NCI-H2107 treated with DMSO at 0.1 percent for 48 hours (cell line): ENCODE measurements around the gene TNFRSF21.
"Not testable (repeated sequence)": the region's sequence is repeated elsewhere in the genome, so short reads cannot be mapped to it uniquely, and the experiment has no call there.

Source experiments
- DNase-seq: peaks from one replicate; lab custom pipeline; 2025; ENCODE audit not compliant: unreplicated experiment; lab: John Stamatoyannopoulos, UW

Gene TNFRSF21

DNA sequence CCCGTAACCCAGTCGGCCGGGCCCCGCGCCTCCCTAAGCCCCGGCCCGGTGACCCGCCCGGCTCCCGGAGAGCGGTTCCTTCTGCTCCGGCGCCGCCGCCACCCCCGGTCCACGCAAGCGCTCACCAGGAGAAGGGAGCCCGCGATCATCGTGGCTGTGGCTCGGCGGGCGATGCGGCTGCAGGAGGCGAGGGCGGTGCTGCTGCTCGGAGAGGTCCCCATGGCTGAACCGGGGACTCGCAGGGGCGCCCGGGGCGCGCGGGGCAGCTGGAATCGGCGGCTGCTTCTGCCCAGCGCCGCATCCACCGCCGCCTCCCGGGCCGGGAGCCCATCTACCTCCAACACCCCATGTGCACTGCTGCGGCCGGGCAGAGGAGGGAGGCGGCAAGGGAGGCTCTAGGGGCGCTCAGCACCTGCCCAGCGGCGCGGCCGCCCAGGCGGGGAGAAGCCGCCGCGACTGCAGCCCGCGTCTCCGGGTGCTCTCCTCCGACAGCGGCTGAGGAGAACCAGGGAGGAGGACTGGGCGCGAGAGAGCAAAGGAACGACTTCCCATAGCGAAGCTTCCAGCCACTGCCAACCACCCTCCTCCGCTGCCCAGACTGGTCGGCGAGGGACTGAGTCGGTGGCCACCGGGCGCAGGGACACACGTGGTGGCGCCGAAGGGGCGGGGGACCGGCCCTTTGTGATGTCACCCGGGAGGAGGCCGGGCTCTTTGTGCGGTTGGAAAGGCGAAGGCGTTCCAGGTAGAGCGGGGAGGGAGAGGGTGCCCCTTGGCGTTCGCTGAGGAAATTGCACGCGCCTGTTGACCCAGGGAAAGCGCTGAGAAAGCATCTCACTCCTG is at the start of gene TNFRSF21:
TSS of gene TNFRSF21 (minus strand) at position 615 of the 840 bp plus-strand sequence. CDS start at position 221, 394 bp downstream.
- peak; percentile 22 for DNase-seq

DNA sequence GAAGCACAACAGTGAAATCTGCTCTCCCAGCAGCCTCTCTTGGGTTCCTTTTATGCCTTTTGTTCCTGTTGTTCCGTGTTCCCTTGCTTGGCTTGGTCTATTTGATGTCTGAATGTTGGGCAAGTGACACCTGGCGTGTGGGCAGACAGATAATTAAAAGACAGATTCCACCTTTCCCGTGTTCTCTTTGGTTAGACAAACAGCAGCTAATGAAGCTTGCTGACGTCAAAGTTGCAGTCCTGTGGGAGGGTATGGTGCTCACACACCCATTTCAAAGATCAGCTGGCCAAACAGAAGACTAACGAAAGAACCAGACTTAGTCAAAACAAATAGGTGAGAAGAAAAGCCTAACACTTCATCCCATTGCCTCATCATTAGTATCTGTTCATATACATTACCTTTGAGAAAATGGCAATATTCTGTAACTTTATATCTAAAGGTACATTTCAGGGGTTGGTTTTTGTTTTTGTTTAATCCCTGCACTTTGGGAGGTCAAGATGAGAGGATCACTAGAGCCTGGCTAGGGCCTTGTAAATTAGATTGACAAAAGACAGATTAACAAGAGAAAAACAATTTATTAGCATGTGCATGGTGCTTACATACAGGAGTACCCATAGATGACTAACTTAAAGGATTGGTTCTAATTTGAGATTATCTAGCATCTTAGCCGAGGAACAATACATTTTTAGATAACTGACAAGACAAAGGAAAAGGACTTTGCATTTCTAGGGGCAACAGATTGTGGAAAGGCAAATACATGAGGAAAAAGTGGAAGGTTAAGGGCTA is 48.9 kb upstream of the TNFRSF21 start:
- no peak for DNase-seq

DNA sequence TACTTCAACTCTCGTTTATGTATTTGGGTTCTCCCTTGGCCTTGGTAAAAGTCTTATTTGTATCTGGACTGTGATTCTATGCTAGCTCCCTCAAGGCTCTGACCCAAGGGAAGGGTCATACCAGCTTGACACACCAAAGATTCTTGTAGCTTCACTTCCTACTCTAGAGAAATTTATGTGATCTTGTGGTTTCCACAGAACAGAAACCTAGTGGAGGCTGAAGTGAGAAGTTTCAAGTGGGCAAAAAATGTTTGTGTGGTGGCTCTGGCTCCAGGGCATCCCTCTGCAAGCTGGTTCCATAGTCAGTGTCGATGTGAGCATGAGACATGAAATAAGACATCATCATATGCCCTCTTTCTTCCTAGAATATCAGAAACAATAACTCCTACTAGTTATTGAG is 48.1 kb upstream of the TNFRSF21 start:
- DNase-seq = no peak

DNA sequence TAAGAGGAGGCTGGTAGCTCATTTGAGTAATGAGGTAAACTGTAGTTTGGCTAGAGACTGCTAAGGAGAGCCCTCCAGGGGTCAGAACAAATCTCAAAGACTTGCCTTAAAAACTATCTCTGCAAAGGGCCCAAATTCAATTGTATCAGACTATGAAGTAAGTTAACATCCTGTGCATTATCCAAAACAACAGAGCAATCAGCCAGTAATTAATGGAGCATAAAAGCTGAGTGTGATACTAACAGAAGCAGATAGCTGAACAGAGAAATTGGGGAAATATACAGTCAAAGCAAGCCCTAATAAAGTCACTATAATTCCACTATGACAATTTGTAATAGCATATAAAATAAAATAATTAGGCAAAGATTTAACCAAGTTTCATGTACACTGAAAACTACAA is 45.8 kb upstream of the TNFRSF21 start:
- DNase-seq = no peak

DNA sequence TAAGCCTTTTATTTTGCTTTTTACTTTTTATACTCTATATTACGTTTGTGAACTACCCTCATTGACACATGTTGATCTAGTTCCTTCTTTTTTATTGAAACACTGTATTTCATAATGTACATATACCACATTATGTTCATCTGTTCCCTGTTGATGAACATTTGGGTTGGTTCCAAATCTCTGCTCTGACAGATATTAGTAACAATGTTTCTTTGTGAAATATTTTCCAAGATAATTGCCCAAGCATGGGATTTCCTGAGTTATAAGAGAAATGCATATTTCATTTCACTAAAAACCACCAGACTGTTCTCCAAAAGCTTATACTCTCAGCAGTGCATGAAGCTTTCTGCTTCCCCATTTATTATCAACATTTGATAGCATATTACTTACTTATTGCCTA is 44.2 kb upstream of the TNFRSF21 start:
- DNase-seq = no peak

- DNase-seq = no peak
These were observed 43.3 kb upstream of the TNFRSF21 start for GRCh38 chr6:47352966-47353365.

- no peak for DNase-seq
These were observed 42.7 kb upstream of the TNFRSF21 start for GRCh38 chr6:47352194-47352920.

- no peak for DNase-seq
These were observed 41.9 kb upstream of the TNFRSF21 start for GRCh38 chr6:47351621-47352020.

DNA sequence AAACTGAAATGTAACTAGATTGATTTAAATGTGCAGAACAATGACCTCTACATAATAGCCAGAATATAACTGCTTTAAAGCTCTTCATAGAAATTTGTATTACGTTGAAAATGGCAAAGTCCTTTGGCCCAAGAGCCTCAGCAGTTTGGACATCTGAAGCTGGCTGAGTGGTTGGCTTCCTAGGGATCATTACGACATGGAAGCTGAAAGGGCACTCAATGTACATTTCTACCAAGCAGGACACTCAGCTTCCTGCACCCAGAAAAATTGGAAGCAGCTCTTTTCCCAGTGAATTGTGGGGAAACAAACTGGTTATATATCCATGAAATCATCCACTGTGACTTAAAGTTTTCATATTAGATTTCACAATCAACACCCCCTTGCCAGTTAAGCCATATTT is 40.2 kb upstream of the TNFRSF21 start:
- DNase-seq = no peak

DNA sequence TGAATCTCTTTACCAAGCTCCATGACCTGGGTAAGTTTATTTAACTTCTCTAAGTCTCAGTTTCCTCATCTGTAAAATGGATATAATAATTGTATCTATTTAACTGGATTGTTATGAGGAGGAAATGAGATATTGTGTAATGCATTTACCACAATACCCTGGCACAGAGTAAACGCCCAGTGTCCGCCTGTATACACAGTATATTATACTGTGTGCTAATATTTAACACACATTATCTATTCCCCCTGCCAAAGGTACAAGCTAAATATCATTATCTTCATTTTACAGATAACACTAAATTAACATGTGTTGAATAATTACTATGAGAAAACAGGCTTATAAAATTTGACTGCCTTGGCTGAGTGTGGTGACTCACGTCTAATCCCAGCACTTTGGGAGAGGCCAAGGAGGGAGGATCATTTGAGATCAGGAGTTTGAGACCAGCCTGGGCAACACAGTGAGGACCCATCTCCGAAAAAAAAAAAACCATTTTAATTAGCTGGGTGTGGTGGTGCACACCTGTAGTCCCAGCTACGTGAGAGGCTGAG is 38.7 kb upstream of the TNFRSF21 start:
- DNase-seq = no peak

DNA sequence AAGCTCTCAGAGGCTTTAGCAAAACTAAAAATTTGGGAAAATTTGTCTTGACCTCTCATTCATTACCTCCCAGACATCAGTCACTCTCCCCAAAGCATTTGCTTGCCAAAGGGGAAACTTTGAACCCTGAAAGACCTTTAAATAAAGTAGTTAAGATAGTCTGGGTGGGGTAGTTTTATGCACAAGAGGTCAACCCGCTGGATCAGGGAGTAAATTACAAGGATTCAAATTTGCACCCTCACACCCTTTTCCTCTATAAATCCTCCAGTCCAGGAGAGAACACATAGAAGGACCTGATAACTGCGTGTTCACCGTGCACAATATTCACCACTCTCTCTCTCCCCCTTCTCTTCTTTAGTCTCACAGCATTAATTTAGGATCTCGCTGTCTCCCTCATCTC is 36.1 kb upstream of the TNFRSF21 start:
- DNase-seq = no peak

DNA sequence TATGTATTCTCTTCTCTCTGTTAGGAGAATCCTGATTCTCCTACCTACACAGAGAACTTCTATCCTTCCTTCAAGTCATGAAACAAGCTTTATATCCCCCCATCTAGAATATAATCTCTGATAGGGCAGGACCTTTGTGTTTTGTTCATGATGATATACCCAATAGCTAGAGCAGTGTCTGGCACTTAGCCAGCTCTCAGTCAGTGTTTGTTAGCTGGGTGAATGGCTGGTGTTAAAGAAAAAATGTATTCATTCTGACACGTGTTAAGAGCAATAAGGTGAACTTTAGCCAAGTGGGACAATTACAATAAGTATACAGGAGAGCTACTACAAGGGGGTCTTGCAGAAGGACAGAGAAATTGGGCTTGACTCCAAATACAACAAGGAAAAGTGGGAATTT is 34.3 kb upstream of the TNFRSF21 start:
- DNase-seq = no peak

- no peak for DNase-seq
These were observed 33.9 kb upstream of the TNFRSF21 start for GRCh38 chr6:47343600-47343999.

DNA sequence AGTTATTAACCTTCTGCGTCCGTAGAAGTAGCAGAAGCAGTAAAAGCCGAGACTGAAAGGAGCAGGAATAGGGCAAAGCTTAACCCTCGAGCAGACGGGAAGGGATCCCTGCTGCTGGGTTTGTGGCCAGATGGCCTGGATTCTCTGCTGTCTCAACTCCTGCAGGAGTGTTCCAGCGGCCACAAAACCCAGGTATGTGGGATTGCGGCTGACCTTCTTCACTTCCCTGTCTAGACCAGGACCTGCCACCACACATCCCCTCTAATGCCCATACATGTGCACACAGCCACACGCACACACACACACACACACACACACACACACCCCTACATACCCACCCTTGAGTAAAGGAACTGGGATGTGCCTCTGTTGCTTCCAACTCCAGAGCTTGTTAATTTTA is 33.1 kb upstream of the TNFRSF21 start:
- no peak for DNase-seq

DNA sequence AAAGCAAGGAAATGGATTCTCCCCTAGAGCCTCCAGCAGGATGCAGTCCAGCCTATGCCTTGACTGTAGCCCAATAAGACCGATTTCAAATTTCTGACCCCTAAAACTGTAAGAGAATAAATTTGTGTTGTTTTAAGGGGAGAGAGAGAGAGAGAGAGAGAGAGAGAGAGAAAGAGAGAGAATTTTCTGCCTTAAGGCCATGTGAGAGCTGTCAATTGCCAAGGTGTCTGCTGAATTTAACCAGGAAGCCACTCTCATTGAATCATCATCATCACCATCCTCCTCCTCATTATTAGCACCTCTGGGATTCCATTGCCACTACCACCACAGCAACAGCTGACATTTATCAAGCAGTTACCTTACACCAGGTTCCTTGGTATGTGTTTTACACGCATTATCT is 27.8 kb upstream of the TNFRSF21 start:
- no peak for DNase-seq

DNA sequence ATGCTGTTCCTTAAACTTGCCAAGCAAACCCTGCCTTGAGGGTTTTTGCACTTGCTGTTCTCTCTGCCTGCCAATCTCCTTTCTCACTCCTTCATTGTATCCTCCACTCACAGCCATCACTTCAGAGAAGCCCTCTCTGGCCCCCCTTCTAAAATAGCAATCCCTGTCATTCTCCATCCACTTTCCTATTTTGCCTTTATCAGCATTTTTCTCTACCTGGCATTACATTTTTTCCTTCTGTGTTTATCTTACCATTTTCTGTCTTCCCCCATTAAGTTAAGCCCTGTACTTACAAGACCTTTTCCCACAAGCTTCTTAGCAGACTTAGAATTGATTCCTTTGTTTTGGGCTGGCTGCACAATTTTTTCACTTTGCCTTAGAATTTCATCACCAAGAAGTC is 26.6 kb upstream of the TNFRSF21 start:
- no peak for DNase-seq

GRCh38 chr6:47335466-47335865 is 25.8 kb upstream of the TNFRSF21 start:
- DNase-seq = no peak

DNA sequence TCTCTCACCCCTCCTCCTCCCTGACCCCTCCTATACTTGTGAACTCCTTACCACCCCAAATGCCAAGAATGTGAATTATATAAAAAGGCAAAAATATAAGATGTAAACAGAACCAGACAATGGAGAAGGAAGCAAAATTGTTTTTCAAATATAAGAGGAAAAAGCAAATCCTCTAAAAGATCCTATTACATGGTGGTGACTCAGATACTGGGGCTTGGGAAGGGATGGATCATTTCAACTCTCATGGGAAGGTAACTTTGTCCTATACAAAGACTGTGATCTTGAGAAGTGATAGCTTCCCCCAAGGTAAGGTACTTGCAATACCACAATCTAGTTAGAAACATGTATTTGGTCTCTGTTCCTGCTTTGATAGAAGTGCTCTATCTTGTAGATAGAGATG is 24.6 kb upstream of the TNFRSF21 start:
- DNase-seq = no peak

GRCh38 chr6:47328606-47329005 is 18.9 kb upstream of the TNFRSF21 start:
- DNase-seq = not testable (repeated sequence)

GRCh38 chr6:47328139-47328538 is 18.4 kb upstream of the TNFRSF21 start:
- not testable (repeated sequence) for DNase-seq

GRCh38 chr6:47323887-47324286 is 14.2 kb upstream of the TNFRSF21 start:
- no peak for DNase-seq
